ENCODE data around the gene ADPRM.
A peak's percentile ranks its signal among the peaks of the same experiment; 100 is the strongest.

ADPRM gene

DNA sequence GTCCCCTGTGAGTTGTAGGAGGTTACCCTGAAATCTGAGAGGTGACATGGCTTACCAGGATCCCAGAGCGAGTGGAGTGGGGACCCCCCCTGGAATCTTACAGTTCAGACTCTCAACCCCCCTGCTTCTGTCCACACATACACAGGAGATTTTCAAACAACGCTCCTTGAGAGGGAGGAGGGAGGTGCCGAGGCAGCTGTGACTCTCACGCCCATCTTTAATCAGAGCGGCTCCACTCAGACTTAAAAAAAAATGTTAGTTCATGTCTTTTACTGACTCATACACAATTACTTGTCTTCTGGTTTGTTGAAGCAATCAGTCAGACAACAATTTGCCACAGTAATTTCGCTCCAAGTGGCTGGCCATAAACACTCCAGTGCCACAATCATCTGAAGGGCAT is 47.8 kb downstream of the ADPRM start:
- TF ChIP-seq, protein P1, sequence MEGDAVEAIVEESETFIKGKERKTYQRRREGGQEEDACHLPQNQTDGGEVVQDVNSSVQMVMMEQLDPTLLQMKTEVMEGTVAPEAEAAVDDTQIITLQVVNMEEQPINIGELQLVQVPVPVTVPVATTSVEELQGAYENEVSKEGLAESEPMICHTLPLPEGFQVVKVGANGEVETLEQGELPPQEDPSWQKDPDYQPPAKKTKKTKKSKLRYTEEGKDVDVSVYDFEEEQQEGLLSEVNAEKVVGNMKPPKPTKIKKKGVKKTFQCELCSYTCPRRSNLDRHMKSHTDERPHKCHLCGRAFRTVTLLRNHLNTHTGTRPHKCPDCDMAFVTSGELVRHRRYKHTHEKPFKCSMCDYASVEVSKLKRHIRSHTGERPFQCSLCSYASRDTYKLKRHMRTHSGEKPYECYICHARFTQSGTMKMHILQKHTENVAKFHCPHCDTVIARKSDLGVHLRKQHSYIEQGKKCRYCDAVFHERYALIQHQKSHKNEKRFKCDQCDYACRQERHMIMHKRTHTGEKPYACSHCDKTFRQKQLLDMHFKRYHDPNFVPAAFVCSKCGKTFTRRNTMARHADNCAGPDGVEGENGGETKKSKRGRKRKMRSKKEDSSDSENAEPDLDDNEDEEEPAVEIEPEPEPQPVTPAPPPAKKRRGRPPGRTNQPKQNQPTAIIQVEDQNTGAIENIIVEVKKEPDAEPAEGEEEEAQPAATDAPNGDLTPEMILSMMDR (conservative IDR thresholded peaks at IDR 0.05; ENCODE audit: low read depth, low read length), result no peak
- DNase-seq (ENCODE audit: low read depth), result no peak
- no peak overlapping the region for H3K4me3 ChIP-seq (ENCODE audit: low read depth, low read length)

DNA sequence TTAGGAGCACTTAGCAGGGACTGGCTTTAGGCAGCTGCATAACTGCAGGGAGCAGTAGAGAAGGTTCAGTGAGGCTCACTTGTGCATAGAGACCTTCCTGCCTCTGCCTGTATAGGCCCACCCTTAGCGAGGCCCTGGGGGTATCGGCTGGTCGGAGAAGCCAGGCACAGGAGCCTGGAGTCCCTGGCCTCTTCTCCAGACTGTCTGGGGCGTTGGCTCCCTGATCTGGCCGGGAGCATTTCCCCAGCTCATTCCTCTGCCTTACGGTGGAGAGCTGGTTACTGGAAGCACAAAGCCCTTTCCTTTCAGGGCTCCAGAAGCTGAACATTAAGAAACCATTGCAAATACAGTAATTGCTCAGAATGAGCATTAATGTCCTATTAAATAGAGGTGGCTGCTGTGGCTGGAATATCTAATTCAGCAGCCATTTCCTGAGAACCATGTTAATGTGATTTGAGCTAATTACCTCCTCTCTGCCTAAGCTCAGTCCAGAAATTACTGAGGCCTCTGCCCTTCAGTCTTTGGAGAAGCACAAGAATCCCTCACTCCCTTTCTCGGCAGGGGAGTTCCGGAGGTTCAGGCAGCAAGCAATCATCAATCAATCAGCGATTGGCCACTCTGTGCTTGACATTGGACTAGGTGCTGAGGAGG is 51.3 kb downstream of the ADPRM start:
- no peak for DNase-seq (ENCODE audit: low read depth)
- H3K4me3 ChIP-seq (ENCODE audit: low read depth, low read length), result no peak overlapping the region
- TF ChIP-seq, protein P1 (conservative IDR thresholded peaks at IDR 0.05; ENCODE audit: low read depth, low read length), result no peak

DNA sequence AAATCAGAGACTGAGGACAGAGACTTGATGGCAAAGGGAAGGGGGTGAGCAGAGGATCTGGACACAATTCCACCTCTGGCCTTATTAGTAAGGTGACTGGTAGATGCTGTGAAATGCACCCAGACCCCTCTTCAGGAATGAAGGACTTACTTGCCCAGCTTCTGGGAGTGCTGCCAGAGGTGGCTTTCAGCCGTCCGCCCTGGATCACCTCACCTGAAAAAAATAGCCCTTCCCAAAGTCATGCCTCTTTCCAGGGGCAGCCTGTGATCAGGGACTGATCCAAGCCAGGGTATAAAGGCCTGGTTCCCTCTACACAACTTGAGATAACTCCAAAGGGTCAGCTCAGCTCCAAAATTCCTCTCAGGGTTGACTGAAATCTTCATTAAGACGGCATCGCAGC is 52.8 kb downstream of the ADPRM start:
- no peak overlapping the region for H3K4me3 ChIP-seq (ENCODE audit: low read depth, low read length)
- TF ChIP-seq, protein P1 (conservative IDR thresholded peaks at IDR 0.05; ENCODE audit: low read depth, low read length), result no peak
- DNase-seq (ENCODE audit: low read depth), result no peak

DNA sequence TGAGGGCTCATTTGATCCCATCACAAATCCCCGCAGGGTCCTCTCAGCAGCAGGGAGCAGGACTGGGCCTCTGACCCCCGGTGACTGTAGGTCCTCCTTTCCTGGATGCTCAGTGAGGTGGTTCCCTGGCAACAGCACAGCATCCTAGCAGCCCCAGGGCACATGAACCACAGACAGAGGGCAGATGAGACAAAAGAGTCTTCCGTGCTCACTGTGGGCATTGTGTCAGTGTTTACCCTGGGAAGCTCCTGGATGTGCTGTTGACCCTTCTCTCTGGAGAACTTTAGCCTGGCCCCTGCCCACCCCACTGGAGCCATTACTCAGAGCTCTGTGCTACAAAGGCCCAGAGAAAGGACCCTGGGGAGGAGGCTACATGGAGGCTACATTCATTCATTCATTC is 54.2 kb downstream of the ADPRM start:
- TF ChIP-seq, protein P1 (conservative IDR thresholded peaks at IDR 0.05; ENCODE audit: low read depth, low read length), result no peak
- DNase-seq (ENCODE audit: low read depth), result no peak
- no peak overlapping the region for H3K4me3 ChIP-seq (ENCODE audit: low read depth, low read length)

DNA sequence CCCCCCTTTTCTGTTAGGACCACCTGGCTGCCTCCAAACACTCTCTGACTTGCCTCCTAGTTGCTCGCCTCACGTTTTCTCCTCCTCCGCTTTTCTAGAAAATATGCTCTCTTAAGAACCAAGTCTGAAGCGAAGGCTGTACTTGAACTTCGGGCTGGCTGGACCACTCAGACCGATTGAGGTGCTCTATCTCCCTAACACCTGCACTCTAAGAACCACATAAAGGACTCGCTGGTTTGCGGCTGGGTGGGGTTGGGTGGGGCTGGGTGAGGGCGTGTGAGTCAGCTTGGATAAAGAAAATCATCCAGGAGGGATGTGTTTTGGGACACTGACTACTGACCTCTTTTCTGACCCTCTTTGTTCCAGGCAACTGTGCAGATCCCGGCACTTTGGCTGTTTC is 55.3 kb downstream of the ADPRM start:
- DNase-seq (ENCODE audit: low read depth), result no peak
- TF ChIP-seq, protein P1 (conservative IDR thresholded peaks at IDR 0.05; ENCODE audit: low read depth, low read length), result no peak
- no peak overlapping the region for H3K4me3 ChIP-seq (ENCODE audit: low read depth, low read length)

DNA sequence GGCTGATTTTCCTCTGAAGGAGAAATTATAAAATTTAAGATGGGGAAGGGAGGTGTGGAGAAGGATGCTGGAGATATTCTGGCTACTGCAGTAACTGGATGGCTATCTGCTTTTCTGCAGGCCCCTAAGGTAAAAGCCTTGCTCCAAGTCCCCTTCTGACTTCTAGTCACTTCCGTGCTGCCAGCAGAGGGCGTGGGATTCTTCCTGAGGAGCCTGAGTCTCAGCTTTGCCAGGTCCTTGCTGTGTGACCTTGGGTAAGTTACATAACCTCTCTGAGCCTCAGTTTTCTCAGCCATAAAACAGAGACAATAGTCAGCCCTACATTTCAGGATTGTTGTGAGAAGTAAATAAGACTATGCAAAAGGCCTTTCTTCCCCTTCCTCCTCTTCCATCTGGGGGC is 56.7 kb downstream of the ADPRM start:
- TF ChIP-seq, protein P1 (conservative IDR thresholded peaks at IDR 0.05; ENCODE audit: low read depth, low read length), result peak; percentile 61
- DNase-seq (ENCODE audit: low read depth), result peak; percentile 48
- H3K4me3 ChIP-seq (ENCODE audit: low read depth, low read length), result no peak overlapping the region

DNA sequence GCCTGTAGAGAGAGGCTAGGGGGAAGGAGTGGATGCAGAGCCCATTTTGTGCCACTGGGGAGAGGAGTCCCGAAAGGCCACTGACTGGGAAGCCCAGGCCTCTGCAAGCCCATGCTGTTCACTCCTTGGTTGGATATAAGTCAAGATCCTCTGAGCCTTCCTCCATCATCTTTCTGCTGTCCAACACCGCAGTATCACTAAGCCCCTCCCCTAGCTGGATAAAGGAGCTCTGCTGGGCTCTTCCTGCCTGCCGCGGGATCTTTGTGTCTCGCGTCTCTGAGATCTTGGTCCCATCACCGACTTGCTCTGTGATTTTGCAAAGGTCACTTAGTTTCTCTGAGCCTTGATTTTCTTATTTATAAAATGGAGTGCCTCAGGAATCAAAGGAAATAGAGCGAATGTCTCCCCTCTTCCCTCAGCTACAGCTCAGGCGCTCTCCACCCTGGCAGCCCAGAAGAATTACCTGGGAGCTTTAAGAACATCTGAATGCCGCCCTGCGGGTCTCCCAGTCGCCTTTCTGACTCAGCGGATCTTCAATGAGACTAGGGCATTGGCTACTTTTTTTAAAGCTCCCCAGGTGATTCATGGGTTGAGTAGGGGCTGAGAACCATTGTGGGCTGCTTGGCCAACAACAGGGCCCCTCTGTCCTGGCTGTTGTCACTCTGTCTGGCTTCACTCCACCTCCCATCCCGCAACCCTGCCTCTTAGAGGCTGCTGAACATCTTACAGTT is 57.6 kb downstream of the ADPRM start:
- peak; percentile 26 for DNase-seq (ENCODE audit: low read depth)
- TF ChIP-seq, protein P1 (conservative IDR thresholded peaks at IDR 0.05; ENCODE audit: low read depth, low read length), result no peak

More for the DNA sequence above, 57.6 kb downstream of the ADPRM start:
- H3K4me3 ChIP-seq (ENCODE audit: low read depth, low read length), result no peak overlapping the region
